HL-60/S4 treated with phorbol 12-myristate 13-acetate at 8.2 ng/mL for 4 days and 3 days (cell line): Measurements from ENCODE around the gene HSPD1.
"Not testable (repeated sequence)": the region's sequence is repeated elsewhere in the genome, so short reads cannot be mapped to it uniquely, and the experiment has no call there.

ENCODE experiments used
- in situ Hi-C: fragments of 300-500 bp; cut with MboI; formaldehyde crosslinking; loops from 2 replicates; pipeline ENCODE4 v1.15.0; 2022; ENCODE audit warnings: low sequenced_read_pairs

Gene HSPD1

GRCh38 chr2:197497326-197497725 lies 2.3 kb downstream of the HSPD1 start:
- in situ Hi-C loops = no loop called here

GRCh38 chr2:197496695-197497094 lies 2.9 kb downstream of the HSPD1 start:
- in situ Hi-C loops = no loop called here

- in situ Hi-C loops = no loop called here
Observed at GRCh38 chr2:197495433-197496134, 4.1 kb downstream of the HSPD1 start.

GRCh38 chr2:197487385-197487784 lies 12.3 kb downstream of the HSPD1 start:
- in situ Hi-C loops = no loop called here

GRCh38 chr2:197486175-197486574 lies 13.5 kb downstream of the HSPD1 start:
- in situ Hi-C loops = no loop called here

- in situ Hi-C loops = not testable (repeated sequence)
Observed at GRCh38 chr2:197484248-197484647, 15.4 kb downstream of the HSPD1 start.

GRCh38 chr2:197480165-197481036 lies 19.2 kb downstream of the HSPD1 start:
- in situ Hi-C loops = no loop called here

GRCh38 chr2:197477797-197478196 lies 21.8 kb downstream of the HSPD1 start:
- in situ Hi-C loops = no loop called here

GRCh38 chr2:197472166-197472565 lies 27.5 kb downstream of the HSPD1 start:
- in situ Hi-C loops = no loop called here

GRCh38 chr2:197464175-197464574 lies 35.5 kb downstream of the HSPD1 start:
- in situ Hi-C loops = no loop called here

- in situ Hi-C loops = no loop called here
Observed at GRCh38 chr2:197461057-197461456, 38.6 kb downstream of the HSPD1 start.

GRCh38 chr2:197460649-197461048 lies 39.0 kb downstream of the HSPD1 start:
- in situ Hi-C loops = no loop called here

GRCh38 chr2:197455428-197455827 lies 44.2 kb downstream of the HSPD1 start:
- in situ Hi-C loops = no loop called here

GRCh38 chr2:197454923-197455322 lies 44.7 kb downstream of the HSPD1 start:
- in situ Hi-C loops = no loop called here

GRCh38 chr2:197453914-197454398 lies 45.7 kb downstream of the HSPD1 start:
- in situ Hi-C loops = no loop called here

- in situ Hi-C loops = no loop called here
Observed at GRCh38 chr2:197453123-197453913, 46.3 kb downstream of the HSPD1 start, which contains the start of gene COQ10B. Gene COQ10B, plus strand, starts transcription at chr2:197453552. Its CDS starts 9 bp downstream, at chr2:197453561.

GRCh38 chr2:197452754-197453122 lies 46.9 kb downstream of the HSPD1 start:
- in situ Hi-C loops = no loop called here

- in situ Hi-C loops = not testable (repeated sequence)
Observed at GRCh38 chr2:197450935-197451358, 48.7 kb downstream of the HSPD1 start.

GRCh38 chr2:197450465-197450864 lies 49.2 kb downstream of the HSPD1 start:
- in situ Hi-C loops = no loop called here

GRCh38 chr2:197446844-197447243 lies 52.8 kb downstream of the HSPD1 start:
- in situ Hi-C loops = loop anchor here (25.0 kb wide), 1 partner anchor 265 kb away; the partner anchor contains the start of gene MARS2

GRCh38 chr2:197445746-197446145 lies 53.9 kb downstream of the HSPD1 start:
- in situ Hi-C loops = loop anchor here (25.0 kb wide), 1 partner anchor 267 kb away; the partner anchor contains the start of gene MARS2
